Adrenal gland (tissue), 12 donors: ENCODE measurements around the gene KCNH1. TPM values are rescaled to one million over a fixed set of nuclear protein-coding genes. Genes with fewer than 3 reads are reported as not detected.

Experiments used
- DNase-seq, 7 donors: peaks; one replicate each; pipeline ENCODE4 v3.0.0-alpha.2; 2019 to 2020
- H3K27ac ChIP-seq, 5 donors: fragments of 200-600 bp; sonication (generic) in 4 of 5; 1 replicate in 3 of 5; 2 replicates in 2 of 5; pipeline versions ENCODE4 v1.5.1 to v1.8.0; 2016 to 2020; ENCODE audit warnings: mild to moderate bottlenecking in 1 of 5
- H3K27me3 ChIP-seq: fragments of 200-600 bp; 2 replicates; pipeline ENCODE4 v1.8.0; 2021
- H3K36me3 ChIP-seq, 2 donors: fragments of 200-600 bp; replicated peaks in 1 of 2; 1 replicate in 1 of 2; 2 replicates in 1 of 2; pipeline versions ENCODE4 v1.5.1 to v1.8.0; 2018 to 2022
- H3K4me1 ChIP-seq, 2 donors: fragments of 200-600 bp; replicated peaks in 1 of 2; 1 replicate in 1 of 2; 2 replicates in 1 of 2; pipeline versions ENCODE4 v1.5.1 to v1.8.0; 2018 to 2021
- H3K4me3 ChIP-seq, 4 donors: fragments of 200-600 bp; sonication (generic) in 3 of 4; one replicate each; pipeline ENCODE4 v1.5.1; 2016 to 2018
- H3K9me3 ChIP-seq, 3 donors: fragments of 200-600 bp; sonication (generic) in 1 of 3; replicated peaks in 1 of 3; 1 replicate in 2 of 3; 2 replicates in 1 of 3; pipeline versions ENCODE4 v1.5.1 to v1.8.0; 2016 to 2021
- CTCF ChIP-seq, 6 experiments: fragments of 450-650 bp in 4 of 6; fragments of 200-600 bp in 2 of 6; sonication (generic) in 1 of 6; IDR thresholded peaks; 1 replicate in 5 of 6; 2 replicates in 1 of 6; pipeline versions ENCODE4 v1.5.1 to v1.8.0; 2016 to 2021; ENCODE audit warnings: antibody characterized with exemption in 6 of 6, mild to moderate bottlenecking in 2 of 6, moderate library complexity in 1 of 6
- POLR2A ChIP-seq, 2 donors: fragments of 450-650 bp; IDR thresholded peaks; one replicate each; pipeline ENCODE4 v1.6.1; 2017; ENCODE audit warnings: antibody characterized with exemption in 2 of 2, mild to moderate bottlenecking in 2 of 2, moderate library complexity in 1 of 2
- WGBS, 4 donors: extraction: QIAGEN DNeasy Blood & Tissue Kit in 2 of 4; methylation state at CpG; one replicate each; pipeline versions ENCODE4 v1.1.5 to v1.1.7; 2013 to 2017; 5-methylcytosine and 5-hydroxymethylcytosine counted together
- intact Hi-C, 2 donors: fragments of 100-400 bp; cut with DNase I; formaldehyde crosslinking; loops; one replicate each; pipeline versions ENCODE4 v1.14.1 to v1.15.0; 2022 to 2023
- polyA plus RNA-seq, 3 donors: library from polyadenylated mRNA; stranded (reverse); fragments of 200-250 nt in 2 of 3; fragments of 350-450 nt in 1 of 3; fragmentation: Illumina TruSeq in 1 of 3; extraction: RNeasy Lipid Tissue Mini Kit (QIAGEN cat#74804) in 1 of 3; gene quantifications; one replicate each; pipeline ENCODE4 v1.2.3, GENCODE V29; 2013 to 2014
- total RNA-seq, 9 donors: library from RNA; depleted of rRNA in 4 of 9; stranded (reverse); fragments of >200 nt in 4 of 9; fragments of 120-200 nt in 1 of 9; fragmentation: NEBNext Ultra II Directional in 1 of 9; extraction: Animal tissue kit (Norgen Biotek cat#: 25700) in 1 of 9; gene quantifications; one replicate each; pipeline versions ENCODE4 v1.1.0 to v1.2.4, GENCODE V29; 2013 to 2023
- donor health status: healthy with polysubstance abuse.
- donor health status: Bipolar disorder and iron deficiency.
- donor health status: DM: yes; HTN: yes; CAD: no.
- donor health status: DM: no; HTN: no; CAD: no.
- donor health status: DM: no; HTN: no; CAD: no.
- donor health status: DM: yes; HTN: yes; CAD: no.

KCNH1 gene
- total and polyA plus RNA-seq, 12 donors = 0.15 to 2.2 (median 0.73) TPM; not detected in 4

DNA sequence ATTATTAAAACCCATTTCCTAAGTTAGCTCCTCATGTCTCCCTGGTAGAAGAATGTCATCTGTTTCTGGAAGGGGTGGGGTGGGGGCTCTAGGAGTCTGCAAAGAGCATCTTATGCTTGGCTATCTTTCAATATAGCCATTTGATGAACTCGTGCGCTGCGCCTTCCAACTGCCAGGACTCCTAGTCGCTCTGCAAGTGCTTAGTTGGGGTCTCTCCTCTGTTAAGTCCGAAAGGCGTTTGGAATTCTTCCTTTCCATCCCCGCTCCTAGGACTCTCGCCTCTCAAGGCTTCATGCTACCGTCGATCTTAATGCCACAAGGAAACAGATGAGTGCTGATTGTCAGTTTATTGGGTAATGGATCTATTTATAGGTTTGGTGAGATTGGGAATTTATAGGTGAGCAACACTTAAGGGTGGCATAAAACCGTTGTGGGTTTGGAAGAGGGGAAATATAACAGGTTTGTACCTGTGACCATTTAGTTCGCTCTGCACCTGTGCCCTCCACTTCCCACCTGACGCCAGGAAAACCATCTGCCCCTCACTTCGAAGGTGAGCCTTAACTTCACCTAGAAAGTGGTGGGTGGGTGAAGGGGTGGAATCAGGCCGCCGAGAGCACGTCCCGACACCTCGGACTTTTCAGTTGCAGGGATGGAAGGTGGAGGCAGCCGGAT, 1.1 kb downstream of the KCNH1 start:
- DNase-seq = no peak
- WGBS, 4 donors = 14 to 28% (median 21%) methylated on average over 14 to 20 of the region's 20 CpGs
- Histone ChIP-seq H3K27ac (no peak overlapping the region), H3K36me3 (no peaks in the 10 kb centered on the region), H3K9me3 (no peaks in the 10 kb centered on the region), H3K4me1 (peaks cover 9 to 15% of the 10 kb centered on the region in 2 donors), H3K27me3 (peaks cover 22% of the 10 kb centered on the region), H3K4me3 (peak overlapping the region in 1 of 4 donors; percentile 52)
- intact Hi-C loops = loop anchor here (10.0 kb wide), 2 partner anchors 548 to 728 kb away; no protein-coding TSS in a partner anchor
- TF ChIP-seq CTCF (IDR thresholded peaks at IDR 0.05) = no peak

GRCh38 chr1:211129776-211130175, 4.2 kb downstream of the KCNH1 start:
- Histone ChIP-seq H3K4me3 (no peak overlapping the region), H3K36me3 (no peaks in the 10 kb centered on the region), H3K27ac (no peak overlapping the region), H3K4me1 (peaks cover 9 to 21% of the 10 kb centered on the region in 2 donors), H3K27me3 (peaks cover 22% of the 10 kb centered on the region), H3K9me3 (no peaks in the 10 kb centered on the region)
- WGBS, 4 donors = 67 to 78% (median 72%) methylated on average over 1 of the region's 1 CpG
- intact Hi-C loops = loop anchor here (10.0 kb wide), 2 partner anchors 545 to 725 kb away; no protein-coding TSS in a partner anchor
- DNase-seq = no peak
- TF ChIP-seq POLR2A (IDR thresholded peaks at IDR 0.05) = no peak
- no peak for TF ChIP-seq CTCF (IDR thresholded peaks at IDR 0.05)

DNA sequence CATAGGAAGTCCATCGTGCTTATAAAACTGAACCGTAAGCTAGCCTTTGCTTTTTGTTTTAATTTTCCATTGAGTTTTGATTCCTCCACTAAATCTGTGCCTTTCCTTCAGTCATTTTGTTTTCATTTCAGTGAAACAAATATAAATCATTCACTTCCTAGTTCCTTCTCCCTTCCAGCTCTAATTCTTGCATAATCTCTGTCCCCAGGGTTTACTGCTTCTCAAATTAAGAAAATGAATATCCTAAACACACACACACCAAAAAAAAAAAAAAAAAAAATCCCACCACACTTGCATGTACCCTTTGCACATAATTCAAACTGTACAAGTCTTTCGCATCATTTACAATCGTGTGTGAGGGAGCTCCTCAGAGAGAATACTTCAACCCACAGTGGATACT, 6.8 kb downstream of the KCNH1 start:
- 59 to 63% (median 61%) methylated on average over 4 of the region's 4 CpGs for WGBS, 4 donors
- no peak overlapping the region for H3K27ac ChIP-seq

DNA sequence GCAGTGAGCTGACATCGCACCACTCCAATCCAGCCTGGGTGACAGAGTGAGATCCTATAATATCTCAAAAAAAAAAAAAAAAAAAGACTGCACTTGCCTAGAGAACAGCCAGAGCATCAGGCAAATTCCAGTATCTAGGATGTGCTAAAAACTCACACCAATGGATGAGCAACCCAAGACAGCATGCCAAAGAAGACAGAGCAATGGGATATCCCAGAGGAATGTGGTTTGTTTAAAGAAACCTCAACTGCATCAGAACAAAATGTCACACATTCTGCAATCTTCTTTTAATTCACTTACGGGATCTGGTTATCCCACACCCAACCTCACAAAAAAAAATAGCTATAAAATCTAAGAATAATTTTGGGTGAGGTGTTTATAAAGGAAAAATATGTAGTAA, 7.3 kb downstream of the KCNH1 start:
- DNase-seq = no peak
- H3K27ac ChIP-seq = no peak overlapping the region
- H3K4me3 ChIP-seq = no peak overlapping the region
- peaks cover 10% of the 10 kb centered on the region for H3K27me3 ChIP-seq
- 76 to 82% (median 80%) methylated on average over 2 of the region's 2 CpGs for WGBS, 4 donors
- H3K9me3 ChIP-seq = no peaks in the 10 kb centered on the region
- peaks cover 0 to 6% of the 10 kb centered on the region in 2 donors for H3K4me1 ChIP-seq
- TF ChIP-seq CTCF (IDR thresholded peaks at IDR 0.05) = no peak
- no peak for TF ChIP-seq POLR2A (IDR thresholded peaks at IDR 0.05)
- intact Hi-C loops = no loop called here
- H3K36me3 ChIP-seq = no peaks in the 10 kb centered on the region

More for the DNA sequence above, 6.8 kb downstream of the KCNH1 start:
- Histone ChIP-seq H3K9me3 (no peaks in the 10 kb centered on the region), H3K4me3 (no peak overlapping the region), H3K36me3 (no peaks in the 10 kb centered on the region), H3K27me3 (peaks cover 16% of the 10 kb centered on the region), H3K4me1 (peaks cover 0 to 6% of the 10 kb centered on the region in 2 donors)
- no peak for DNase-seq
- TF ChIP-seq CTCF (IDR thresholded peaks at IDR 0.05) = no peak
- no peak for TF ChIP-seq POLR2A (IDR thresholded peaks at IDR 0.05)
- intact Hi-C loops = no loop called here
